Anterior cingulate cortex (tissue), 58 donors: ENCODE measurements around the gene CASZ1.
A peak's percentile ranks its signal among the peaks of the same experiment; 100 is the strongest.

Experiments
- DNase-seq, 58 donors: peaks; one replicate each; lab custom pipeline; 2025; lab: John Stamatoyannopoulos, UW

Gene CASZ1

GRCh38 chr1:10694633-10695627 is 101.5 kb downstream of the CASZ1 start:
- DNase-seq = peak in 54 of 58 donors; percentile 11 to 83 (median 62)

- DNase-seq = peak in 2 of 58 donors; percentile 20 to 44
Observed at GRCh38 chr1:10694274-10694632, 102.2 kb downstream of the CASZ1 start.

DNA sequence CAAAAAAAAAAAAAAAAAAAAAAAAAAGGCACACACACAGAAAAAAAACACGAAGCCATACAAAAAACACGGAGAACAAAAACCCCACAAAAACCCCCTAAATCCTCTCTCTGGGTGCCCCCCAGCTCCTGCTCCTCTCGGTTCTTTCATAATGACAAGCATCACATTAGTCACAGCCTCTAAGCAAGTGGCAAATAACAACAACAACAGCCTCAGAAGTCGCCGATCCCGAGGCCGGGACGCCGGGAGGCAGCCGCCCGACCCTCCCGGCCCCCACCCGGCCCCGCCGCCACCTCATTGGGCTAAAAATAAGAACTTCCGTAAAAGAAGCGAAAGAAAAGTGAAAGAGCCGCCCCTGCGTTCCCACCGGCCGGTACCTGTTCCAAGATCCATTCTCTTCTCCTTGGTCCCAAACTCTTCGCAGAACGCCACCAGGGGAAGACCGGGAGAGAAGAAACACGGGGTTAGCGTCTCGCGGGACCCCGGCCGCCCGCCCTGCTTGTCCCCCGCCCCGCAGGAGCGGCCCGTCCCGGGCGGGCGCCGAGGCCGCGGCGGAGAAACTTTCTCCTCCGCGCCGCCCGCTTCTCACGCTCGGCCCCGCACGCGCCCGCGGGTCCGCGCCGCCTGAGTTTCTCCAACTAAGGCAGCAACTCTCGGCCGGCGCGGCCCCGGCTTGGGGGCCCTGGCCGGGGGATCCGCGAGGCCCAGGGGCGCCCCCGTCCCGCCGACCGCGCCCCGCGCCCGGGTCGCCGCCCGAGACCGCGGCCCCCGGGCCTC is 102.8 kb downstream of the CASZ1 start:
- DNase-seq = peak in 7 of 58 donors; percentile 4 to 46 (median 21)

DNA sequence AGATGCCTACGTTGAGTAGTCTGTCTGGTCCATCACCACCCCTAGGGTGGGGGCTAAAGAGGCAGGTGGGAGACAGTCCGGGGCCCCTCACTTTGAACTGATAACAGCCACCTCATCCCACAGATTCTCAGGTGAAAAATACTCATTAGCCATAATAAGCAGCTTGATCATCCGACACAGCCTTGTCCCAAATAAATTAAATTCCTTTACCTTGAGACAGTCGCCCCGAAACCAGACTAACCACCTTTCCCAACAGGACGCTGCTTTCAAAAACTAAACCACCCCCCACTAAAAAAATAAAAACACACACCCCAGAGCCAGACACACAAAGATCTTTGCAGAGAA is 103.3 kb downstream of the CASZ1 start:
- no peak for DNase-seq

- no peak for DNase-seq
Observed at GRCh38 chr1:10692401-10693021, 103.9 kb downstream of the CASZ1 start.

DNA sequence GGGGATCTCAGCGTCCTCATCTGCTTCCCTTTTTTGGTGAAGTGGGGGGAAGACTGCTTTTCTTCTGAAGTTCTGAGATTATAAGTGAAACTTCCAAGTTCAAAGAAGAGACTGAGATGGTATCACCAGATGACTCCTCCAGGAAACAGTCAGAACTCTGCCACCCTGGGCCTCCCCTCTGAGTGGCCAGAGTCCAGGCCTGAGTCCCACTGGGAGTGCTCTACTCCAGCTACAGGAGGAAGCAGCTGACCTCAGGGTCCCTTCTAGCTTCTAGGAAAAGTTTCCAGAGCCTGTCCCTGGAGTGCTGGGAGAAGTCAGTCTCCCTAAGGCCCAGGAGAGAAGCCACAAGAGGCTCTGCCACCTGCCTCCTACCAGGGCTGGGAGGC is 104.7 kb downstream of the CASZ1 start:
- no peak for DNase-seq

DNA sequence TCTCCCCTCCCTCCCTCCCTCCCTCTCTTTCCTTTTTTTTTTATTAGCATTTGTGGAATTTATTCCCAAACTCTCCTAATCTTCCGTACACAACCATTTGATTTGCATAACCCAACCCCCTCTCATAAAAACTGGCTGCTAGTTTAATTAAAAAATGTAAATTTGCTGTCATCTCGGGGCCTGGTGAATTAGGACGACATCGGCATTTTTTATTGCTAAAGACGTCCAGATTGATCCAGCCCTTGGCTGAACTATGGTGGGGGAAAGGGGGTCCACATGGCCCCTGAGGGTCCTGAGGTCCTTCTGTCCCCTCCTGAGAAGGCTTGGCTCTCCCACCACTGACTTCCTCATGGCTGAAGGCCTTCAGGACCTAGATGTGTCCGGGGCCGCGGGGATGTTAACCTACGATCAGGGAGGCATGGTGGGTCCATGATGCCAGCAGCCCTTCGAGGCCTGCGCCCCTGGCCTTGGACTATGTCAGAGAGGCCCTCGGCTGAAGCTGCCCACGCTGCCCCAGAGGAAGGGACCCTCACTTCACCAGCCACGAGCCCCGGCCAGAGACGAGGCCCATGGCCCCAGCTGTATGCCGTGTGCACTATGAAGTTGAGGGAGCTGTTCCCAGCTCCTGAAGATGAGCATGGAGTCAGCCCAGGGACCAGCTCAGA is 105.2 kb downstream of the CASZ1 start:
- no peak for DNase-seq

DNA sequence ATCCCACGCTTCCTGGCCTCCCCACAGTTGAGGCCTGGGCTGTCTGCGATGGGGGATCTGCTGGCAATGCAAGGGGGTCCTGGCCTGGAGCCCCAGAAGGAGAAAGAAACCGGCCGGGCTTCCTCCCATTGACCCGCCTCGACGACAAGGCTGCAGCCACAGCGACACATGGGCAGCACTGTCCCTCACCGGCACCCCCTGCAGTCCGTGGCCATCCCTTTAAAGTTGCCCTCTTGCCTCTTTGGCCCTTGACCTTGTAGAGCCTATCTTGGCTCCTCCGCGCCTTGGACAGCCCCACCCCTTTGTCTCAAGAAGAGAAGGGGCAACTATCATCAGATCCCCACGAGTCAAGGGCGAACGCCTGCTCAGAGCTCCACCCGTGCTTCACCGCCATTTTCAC is 106.0 kb downstream of the CASZ1 start:
- no peak for DNase-seq

DNA sequence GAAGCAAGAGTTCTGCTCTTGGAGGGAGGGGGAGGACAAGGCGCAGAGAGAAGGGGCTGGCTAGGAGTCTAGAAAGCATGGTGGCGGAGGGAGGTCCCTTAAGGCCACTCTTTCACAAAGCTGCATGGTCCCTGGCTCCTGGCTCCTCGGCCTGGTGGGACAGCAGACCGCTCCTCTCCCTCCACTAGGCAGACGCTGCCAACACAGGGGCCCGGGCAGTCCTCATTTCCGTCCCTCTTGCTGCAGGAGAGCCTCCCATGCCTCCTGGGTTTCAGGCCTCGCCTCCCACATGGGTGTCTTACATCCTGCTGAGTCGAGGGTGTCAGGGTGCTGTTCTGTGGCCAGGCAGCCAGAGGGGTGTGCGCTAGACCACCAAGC is 108.0 kb downstream of the CASZ1 start:
- DNase-seq = no peak

DNA sequence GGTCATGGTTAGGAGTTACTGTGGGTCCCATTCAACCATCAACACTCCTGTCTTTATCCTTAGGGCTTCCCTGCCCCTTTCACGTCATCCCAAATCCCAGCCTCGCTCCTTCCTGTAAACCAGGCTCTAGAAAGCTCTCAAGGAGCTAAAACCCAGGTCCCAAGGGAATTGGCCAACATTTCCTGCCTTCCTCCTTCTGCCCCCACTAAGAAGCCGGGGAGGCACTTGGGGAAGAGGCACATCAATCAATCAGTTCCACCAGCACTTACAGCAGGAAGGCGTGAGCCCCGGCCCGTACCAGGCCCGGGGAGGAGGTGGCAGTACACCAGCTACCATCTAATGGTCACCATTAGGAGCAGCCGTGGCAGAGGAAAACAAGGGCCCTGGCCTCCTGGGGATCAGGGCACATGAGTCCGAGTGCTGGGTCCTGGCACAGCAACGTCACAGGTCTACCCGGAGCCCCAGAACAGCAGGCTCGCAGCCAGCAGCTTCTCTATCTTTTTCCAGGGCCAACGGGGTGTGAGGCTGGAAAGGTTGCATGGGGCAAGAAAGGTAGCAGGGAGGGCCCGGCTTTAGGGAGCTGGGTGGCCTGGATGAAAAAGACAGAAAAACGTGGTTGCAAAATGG is 108.6 kb downstream of the CASZ1 start:
- no peak for DNase-seq

DNA sequence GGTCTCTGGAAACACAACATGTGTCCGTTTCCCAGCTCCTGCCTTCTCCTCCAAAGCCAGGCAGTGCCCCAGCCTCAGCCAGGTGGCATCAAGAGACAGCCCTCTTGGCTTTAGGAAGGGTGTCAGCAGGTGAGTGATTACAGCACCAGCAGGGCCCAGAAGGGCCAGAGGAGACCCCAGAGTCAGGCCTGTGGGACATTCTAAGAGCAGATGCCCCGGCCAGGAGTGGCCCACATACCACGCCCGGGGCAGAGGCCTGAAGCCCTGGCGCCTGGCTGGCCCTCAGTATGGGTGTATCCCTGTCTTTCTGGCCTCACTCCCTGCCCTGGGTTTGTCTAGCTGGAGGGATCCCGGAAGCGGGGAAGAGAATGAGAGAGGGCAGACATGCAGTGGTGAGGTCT is 109.2 kb downstream of the CASZ1 start:
- DNase-seq = no peak

GRCh38 chr1:10686404-10687040 is 109.9 kb downstream of the CASZ1 start:
- no peak for DNase-seq

DNA sequence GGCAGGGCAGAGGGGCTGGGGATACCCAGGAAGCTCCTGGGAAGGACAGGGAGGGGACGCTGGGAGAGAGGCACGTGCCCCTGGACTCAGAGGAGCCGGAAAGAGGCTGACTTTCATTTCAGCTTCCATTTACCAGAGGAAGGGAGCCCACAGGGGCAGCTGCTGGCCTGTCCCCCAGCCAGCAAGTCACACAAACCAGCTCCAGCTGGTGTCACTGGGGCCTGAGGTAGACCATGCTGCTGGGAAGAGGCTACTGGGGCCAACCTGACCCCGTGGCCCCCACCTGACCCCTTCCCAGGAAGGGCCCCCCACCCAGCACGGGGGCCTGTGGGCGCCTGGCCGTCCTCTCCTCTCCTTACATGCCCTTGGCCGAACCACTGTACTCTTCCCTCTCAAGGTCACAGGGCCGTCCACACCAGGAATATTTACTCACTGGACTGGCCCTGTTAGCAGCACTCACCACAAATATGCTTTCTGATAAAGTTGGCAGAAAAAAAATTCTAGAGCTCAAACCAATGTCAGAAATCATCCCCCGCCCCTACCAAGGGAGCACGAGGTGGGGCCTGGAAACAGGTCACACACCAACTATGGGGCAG is 110.5 kb downstream of the CASZ1 start:
- no peak for DNase-seq

DNA sequence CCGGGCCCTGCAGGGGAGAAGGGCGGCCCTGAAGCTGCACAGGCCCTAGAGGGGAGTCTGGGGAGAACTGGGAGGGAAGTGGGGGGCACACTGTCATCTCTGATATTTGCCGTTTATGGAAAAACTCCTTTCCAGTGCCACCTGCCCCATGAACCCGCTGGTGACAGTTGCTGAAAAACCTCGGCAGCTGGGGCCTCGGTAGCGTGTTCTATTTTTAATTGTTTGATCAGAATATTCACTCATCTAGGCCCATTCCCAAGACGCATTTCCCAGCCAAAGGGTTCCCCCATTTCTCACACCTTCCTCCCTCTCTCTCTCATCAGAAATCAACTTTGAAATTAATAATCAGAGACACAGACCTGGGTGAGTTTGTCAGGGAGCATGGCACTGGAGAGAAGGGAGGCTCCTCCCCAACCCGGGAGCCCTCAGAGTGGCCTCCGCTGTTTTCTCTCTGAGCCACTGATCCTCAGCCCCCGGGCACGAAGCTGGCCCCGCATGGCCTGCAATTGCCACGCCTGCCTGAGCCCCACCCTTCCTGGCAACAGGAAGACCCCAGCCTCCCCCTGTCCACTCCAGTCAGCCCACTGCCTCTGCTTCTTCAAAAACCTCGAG is 111.1 kb downstream of the CASZ1 start:
- DNase-seq = no peak

DNA sequence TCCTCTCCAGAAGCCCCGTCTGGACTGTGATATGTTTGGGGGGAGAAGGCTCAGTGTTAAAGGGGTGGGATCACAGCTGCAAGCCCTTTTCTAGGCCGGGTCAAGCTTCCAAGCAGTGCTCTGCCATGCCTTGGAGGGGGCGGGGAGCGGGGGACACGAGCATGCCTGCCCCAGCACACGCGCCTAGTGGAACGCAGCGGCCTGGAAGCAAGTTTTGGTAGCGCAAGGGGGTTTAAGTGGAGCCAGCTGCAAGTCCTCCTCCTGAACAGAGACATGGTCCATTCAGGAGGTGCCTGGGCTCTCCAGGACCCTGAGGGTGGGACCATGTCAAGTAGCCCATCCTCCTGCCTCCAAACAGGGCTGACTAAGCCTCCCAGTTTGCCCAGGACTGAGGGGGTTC is 112.2 kb downstream of the CASZ1 start:
- no peak for DNase-seq

DNA sequence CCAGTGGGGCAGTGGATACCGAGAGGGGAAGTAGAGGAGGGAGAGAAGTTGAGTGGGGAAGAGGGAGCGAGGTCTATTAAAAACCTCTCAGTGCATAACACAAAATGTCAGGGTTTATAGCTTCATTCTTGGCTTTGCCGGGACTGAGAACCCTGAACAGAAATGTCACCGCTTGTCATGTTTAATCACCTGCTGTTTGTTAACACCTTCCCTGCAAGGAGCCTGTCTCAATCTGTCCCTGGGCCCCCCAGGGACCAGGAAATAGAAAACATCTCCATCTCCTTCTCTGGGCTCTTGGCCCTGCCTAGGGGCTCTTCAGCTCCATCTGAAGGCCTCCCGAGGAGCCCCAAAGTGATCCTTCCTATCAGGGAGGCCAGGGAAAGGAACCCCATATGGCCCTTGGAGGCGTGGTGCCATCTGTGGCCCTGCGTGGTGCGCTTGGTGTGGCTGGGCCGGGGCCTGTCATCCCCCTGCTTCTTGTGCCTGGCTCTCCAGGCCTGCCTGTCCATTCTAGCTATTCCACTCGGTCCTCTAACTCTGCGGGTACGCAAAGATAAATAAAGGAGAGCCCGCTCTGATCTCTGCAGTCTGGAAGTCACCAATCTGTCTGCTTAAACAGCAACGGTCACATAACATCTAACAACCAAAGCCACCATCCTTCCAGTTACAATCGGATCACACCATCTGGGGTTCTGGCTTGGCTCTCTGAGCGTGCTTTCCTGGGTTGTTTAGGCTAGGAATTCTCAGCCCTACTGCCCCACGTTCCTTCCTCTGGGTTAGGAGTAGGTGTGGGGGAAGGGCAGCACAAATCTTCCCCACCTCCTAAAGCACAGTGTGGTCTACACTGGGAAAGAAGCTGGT is 113.8 kb downstream of the CASZ1 start:
- DNase-seq = no peak

GRCh38 chr1:10682108-10682445 is 114.4 kb downstream of the CASZ1 start:
- DNase-seq = no peak
